Keratinocyte (primary cell): ENCODE results near the gene CYB5A.

Experiments
- EZH2 ChIP-seq: IDR thresholded peaks from one replicate; pipeline ENCODE4 v1.6.1; 2012; ENCODE audit warnings: inconsistent platforms, mild to moderate bottlenecking, low read length, moderate library complexity
- TF ChIP-seq, protein P1 (sequence below), 3 experiments: IDR thresholded peaks in 1 of 3; conservative IDR thresholded peaks in 1 of 3; optimal IDR thresholded peaks in 1 of 3; 2 replicates in 2 of 3; 3 replicates in 1 of 3; pipeline versions ENCODE3 to v1.5.1; 2011; ENCODE audit warnings: low read length in 3 of 3, mild to moderate bottlenecking in 3 of 3, moderate library complexity in 2 of 3, control low read depth in 1 of 3, inconsistent platforms in 1 of 3; ENCODE audit not compliant: insufficient read depth in 2 of 3; ENCODE audit errors: extremely low read depth in 1 of 3

DNA sequence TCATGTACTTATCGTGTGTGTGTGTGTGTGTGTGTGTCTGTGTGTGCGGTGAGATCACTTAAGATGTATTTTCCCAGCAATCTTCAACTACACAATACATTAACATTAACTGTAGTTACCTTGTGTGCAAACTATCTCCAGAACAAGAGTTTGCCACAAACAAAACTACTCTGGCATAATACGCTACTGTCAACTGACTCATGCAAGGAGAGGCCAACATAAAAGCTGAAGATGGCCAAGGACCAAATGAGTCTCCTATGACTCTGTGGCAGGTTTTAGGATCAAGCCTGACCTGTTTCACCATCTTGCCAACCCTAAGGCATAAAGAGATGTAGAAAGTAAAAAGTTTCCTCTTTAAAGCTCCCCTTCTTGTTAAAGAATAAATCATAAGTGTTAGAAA is 20.1 kb downstream of the CYB5A start:
- TF ChIP-seq, protein P1, sequence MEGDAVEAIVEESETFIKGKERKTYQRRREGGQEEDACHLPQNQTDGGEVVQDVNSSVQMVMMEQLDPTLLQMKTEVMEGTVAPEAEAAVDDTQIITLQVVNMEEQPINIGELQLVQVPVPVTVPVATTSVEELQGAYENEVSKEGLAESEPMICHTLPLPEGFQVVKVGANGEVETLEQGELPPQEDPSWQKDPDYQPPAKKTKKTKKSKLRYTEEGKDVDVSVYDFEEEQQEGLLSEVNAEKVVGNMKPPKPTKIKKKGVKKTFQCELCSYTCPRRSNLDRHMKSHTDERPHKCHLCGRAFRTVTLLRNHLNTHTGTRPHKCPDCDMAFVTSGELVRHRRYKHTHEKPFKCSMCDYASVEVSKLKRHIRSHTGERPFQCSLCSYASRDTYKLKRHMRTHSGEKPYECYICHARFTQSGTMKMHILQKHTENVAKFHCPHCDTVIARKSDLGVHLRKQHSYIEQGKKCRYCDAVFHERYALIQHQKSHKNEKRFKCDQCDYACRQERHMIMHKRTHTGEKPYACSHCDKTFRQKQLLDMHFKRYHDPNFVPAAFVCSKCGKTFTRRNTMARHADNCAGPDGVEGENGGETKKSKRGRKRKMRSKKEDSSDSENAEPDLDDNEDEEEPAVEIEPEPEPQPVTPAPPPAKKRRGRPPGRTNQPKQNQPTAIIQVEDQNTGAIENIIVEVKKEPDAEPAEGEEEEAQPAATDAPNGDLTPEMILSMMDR (optimal IDR thresholded peaks at IDR 0.05 in 1 of 3, IDR thresholded peaks at IDR 0.05 in 1 of 3, conservative IDR thresholded peaks at IDR 0.05 in 1 of 3; ENCODE audit: extremely low read depth in 1 of 3, insufficient read depth in 2 of 3, low read length in 3 of 3) = no peak
- TF ChIP-seq EZH2 = no peak
